Psoas muscle (tissue), 8 donors: ENCODE data around the gene TSPYL2. TPM values are rescaled to one million over a fixed set of nuclear protein-coding genes. Genes with fewer than 3 reads are reported as not detected.

Experiments
- ATAC-seq, 4 donors: fragments of 200-7000 bp; cut with Tn5 transposase; one replicate each; pipeline ENCODE4 v1.9.1; 2020; ENCODE audit warnings: moderate library complexity in 3 of 4, mild to moderate bottlenecking in 2 of 4
- DNase-seq, 2 donors: peaks; one replicate each; pipeline ENCODE4 v3.0.0-alpha.2; 2020
- H3K27ac ChIP-seq: fragments of 200-600 bp; one replicate; pipeline ENCODE4 v1.8.0; 2022
- H3K27me3 ChIP-seq, 3 donors: fragments of 200-600 bp in 1 of 3; one replicate each; pipeline versions ENCODE4 v1.6.1 to v1.8.0; 2013 to 2022; ENCODE audit warnings: low read length in 2 of 3, mild to moderate bottlenecking in 2 of 3, moderate library complexity in 1 of 3; ENCODE audit not compliant: insufficient read depth in 3 of 3
- H3K36me3 ChIP-seq, 2 donors: fragments of 200-600 bp in 1 of 2; one replicate each; pipeline versions ENCODE4 v1.6.1 to v1.8.0; 2013 to 2022; ENCODE audit warnings: low read depth in 1 of 2, mild to moderate bottlenecking in 1 of 2, moderate library complexity in 1 of 2; ENCODE audit not compliant: insufficient read depth in 1 of 2
- H3K4me1 ChIP-seq: fragments of 200-600 bp; one replicate; pipeline ENCODE4 v1.8.0; 2022
- H3K4me3 ChIP-seq: fragments of 200-600 bp; one replicate; pipeline ENCODE4 v1.8.0; 2022; ENCODE audit warnings: mild to moderate bottlenecking
- H3K9me3 ChIP-seq: fragments of 200-600 bp; one replicate; pipeline ENCODE4 v1.8.0; 2022
- WGBS, 3 donors: extraction: QIAGEN DNeasy Blood & Tissue Kit; methylation state at CpG; one replicate each; pipeline versions ENCODE4 v1.1.6 to v1.1.7; 2013; 5-methylcytosine and 5-hydroxymethylcytosine counted together
- intact Hi-C, 2 donors: fragments of 100-400 bp; cut with DNase I; formaldehyde crosslinking; loops; one replicate each; pipeline versions ENCODE4 v1.11.0 to v1.14.2; 2022
- long read RNA-seq, 2 donors: library from polyadenylated mRNA; unstranded; transcript quantifications; one replicate each; pipeline ENCODE4 v2.0.0, GENCODE V29; 2021
- polyA plus RNA-seq, 3 donors: library from polyadenylated mRNA; stranded (reverse); fragments of 200-250 nt; gene quantifications; one replicate each; pipeline ENCODE4 v1.2.3, GENCODE V29; 2013
- total RNA-seq, 4 donors: library from RNA; stranded (reverse); fragmentation: NEBNext Ultra II Directional in 2 of 4; extraction: Animal tissue kit (Norgen Biotek cat#: 25700) in 2 of 4; gene quantifications; one replicate each; pipeline versions ENCODE4 v1.2.1 to v1.2.4, GENCODE V29; 2021 to 2023
- TF ChIP-seq, protein P1 (sequence below): fragments of 200-600 bp; IDR thresholded peaks from one replicate; pipeline ENCODE4 v1.8.0; 2022; ENCODE audit warnings: antibody characterized with exemption
- donor health status: healthy with polysubstance abuse.
- donor health status: DM: no; HTN: no; CAD: no; lungs with moderate emphysema.
- donor health status: Bipolar disorder and iron deficiency.
- donor health status: healthy.
- donor health status: DM: yes; HTN: yes; CAD: no.
- donor health status: DM: no; HTN: no; CAD: no.
- donor health status: DM: no; HTN: no; CAD: no.
- donor health status: DM: yes; HTN: yes; CAD: no.

TSPYL2 gene
- total RNA-seq (10 to 100 TPM; 20.0 to 56.4 (median 28.1) TPM), polyA plus RNA-seq (10 to 100 TPM in 2 of 3 donors, 1 to 10 TPM in 1; 9.2 to 45.2 (median 23.2) TPM)
- long read RNA-seq, donor 1, transcript TSPYL2-201 (7 exons, 2,815 nt), result major isoform, 13 of 15 reads
- long read RNA-seq, donor 1, partial matches to known transcripts, result 2 of 15 reads
- long read RNA-seq, donor 1, other reads (novel, unspliced or antisense), result 0 of 15 reads
- long read RNA-seq, donor 2, transcript TSPYL2-201 (7 exons, 2,815 nt), result major isoform, 77 of 110 reads
- long read RNA-seq, donor 2, partial matches to known transcripts, result 18 of 110 reads
- long read RNA-seq, donor 2, other reads (novel, unspliced or antisense), result 15 of 110 reads

- ATAC-seq (peak; percentile 94 to 98 (median 96)), DNase-seq (peak; percentile 94 to 97)
- Histone ChIP-seq H3K4me3 (peak within 1 kb of the TSS; percentile 73), H3K27me3 (peaks cover 0 to 31% (median 0%) of the 10 kb centered on the region in 3 donors), H3K36me3 (peaks cover 0 to 18% of the 10 kb centered on the region in 2 donors), H3K9me3 (no peaks in the 10 kb centered on the region), H3K27ac (peak within 1 kb of the TSS; percentile 81), H3K4me1 (no peaks in the 10 kb centered on the region)
- WGBS, 3 donors, result 0 to 41% (median 0%) methylated on average over 17 to 85 of the region's 86 CpGs
- TF ChIP-seq, protein P1, sequence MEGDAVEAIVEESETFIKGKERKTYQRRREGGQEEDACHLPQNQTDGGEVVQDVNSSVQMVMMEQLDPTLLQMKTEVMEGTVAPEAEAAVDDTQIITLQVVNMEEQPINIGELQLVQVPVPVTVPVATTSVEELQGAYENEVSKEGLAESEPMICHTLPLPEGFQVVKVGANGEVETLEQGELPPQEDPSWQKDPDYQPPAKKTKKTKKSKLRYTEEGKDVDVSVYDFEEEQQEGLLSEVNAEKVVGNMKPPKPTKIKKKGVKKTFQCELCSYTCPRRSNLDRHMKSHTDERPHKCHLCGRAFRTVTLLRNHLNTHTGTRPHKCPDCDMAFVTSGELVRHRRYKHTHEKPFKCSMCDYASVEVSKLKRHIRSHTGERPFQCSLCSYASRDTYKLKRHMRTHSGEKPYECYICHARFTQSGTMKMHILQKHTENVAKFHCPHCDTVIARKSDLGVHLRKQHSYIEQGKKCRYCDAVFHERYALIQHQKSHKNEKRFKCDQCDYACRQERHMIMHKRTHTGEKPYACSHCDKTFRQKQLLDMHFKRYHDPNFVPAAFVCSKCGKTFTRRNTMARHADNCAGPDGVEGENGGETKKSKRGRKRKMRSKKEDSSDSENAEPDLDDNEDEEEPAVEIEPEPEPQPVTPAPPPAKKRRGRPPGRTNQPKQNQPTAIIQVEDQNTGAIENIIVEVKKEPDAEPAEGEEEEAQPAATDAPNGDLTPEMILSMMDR, result no peak
- intact Hi-C loops, result loop anchor here (5.0 to 10.0 kb wide), 2 partner anchors 143 to 200 kb away; partner anchors contain the start of genes IQSEC2 (in 1 of the 2) and KDM5C (in 1 of the 2)
Observed at GRCh38 chrX:53081925-53082772, at the start of gene TSPYL2. TSS of gene TSPYL2 (plus strand) at chrX:53082367. CDS start at chrX:53082499, 132 bp downstream.

- 57 to 60% (median 58%) methylated on average over 5 of the region's 5 CpGs for WGBS, 3 donors
- DNase-seq (no peak), ATAC-seq (no peak)
- H3K27ac ChIP-seq, result no peak overlapping the region
- no peaks in the 10 kb centered on the region for H3K36me3 ChIP-seq
- intact Hi-C loops, result no loop called here
- TF ChIP-seq, protein P1, result no peak
- peaks cover 0 to 51% (median 0%) of the 10 kb centered on the region in 3 donors for H3K27me3 ChIP-seq
- H3K9me3 ChIP-seq, result no peaks in the 10 kb centered on the region
- H3K4me3 ChIP-seq, result no peak overlapping the region
- H3K4me1 ChIP-seq, result no peaks in the 10 kb centered on the region
Observed at GRCh38 chrX:53036149-53036548, 46.0 kb upstream of the TSPYL2 start.

DNA sequence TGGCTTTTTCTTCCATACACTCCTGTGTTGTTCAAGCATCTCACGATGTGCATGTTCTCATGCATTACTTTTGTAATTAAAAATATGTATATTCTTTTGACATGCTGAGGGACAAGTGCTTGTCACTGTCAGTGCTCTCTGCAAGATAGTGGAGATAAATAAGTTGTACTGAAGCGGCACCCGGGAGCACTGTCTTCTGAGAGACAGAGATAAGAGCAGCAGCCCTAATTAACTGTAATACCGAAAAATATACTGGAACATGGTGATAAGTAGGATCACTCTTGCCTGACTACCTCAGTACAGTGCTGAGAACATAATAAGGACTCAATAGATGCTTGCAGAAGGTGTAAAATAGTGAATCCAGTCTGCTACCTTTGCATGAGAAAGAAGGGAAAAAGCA lies 42.9 kb upstream of the TSPYL2 start:
- intact Hi-C loops, result no loop called here
- no peak for ATAC-seq

GRCh38 chrX:53044995-53045394 lies 37.2 kb upstream of the TSPYL2 start:
- TF ChIP-seq, protein P1, result no peak
- ATAC-seq (no peak), DNase-seq (no peak)
- WGBS, 3 donors, result 68 to 81% (median 78%) methylated on average over 5 of the region's 5 CpGs
- no peaks in the 10 kb centered on the region for H3K4me1 ChIP-seq
- H3K9me3 ChIP-seq, result no peaks in the 10 kb centered on the region
- no peak overlapping the region for H3K27ac ChIP-seq
- peaks cover 0 to 48% (median 0%) of the 10 kb centered on the region in 3 donors for H3K27me3 ChIP-seq
- H3K4me3 ChIP-seq, result no peak overlapping the region
- intact Hi-C loops, result no loop called here
- H3K36me3 ChIP-seq, result no peaks in the 10 kb centered on the region

More for the DNA sequence above, 42.9 kb upstream of the TSPYL2 start:
- Histone ChIP-seq H3K27ac (no peak overlapping the region), H3K4me1 (no peaks in the 10 kb centered on the region), H3K4me3 (no peak overlapping the region), H3K9me3 (no peaks in the 10 kb centered on the region), H3K36me3 (no peaks in the 10 kb centered on the region), H3K27me3 (peaks cover 0 to 65% (median 0%) of the 10 kb centered on the region in 3 donors)
- DNase-seq, result no peak
- TF ChIP-seq, protein P1, result no peak
- 75 to 76% (median 75%) methylated on average over 4 of the region's 4 CpGs for WGBS, 3 donors
